CD4-positive, alpha-beta T cell treated with Interleukin-6 at 100 ng/mL for 8 hours (primary cell): Measurements from ENCODE around the gene CA10.

Experiments used
- DNase-seq: peaks from one replicate; pipeline ENCODE4 v3.0.0-alpha.2; 2020; ENCODE audit warnings: mixed read lengths, low spot score

CA10 gene

DNA sequence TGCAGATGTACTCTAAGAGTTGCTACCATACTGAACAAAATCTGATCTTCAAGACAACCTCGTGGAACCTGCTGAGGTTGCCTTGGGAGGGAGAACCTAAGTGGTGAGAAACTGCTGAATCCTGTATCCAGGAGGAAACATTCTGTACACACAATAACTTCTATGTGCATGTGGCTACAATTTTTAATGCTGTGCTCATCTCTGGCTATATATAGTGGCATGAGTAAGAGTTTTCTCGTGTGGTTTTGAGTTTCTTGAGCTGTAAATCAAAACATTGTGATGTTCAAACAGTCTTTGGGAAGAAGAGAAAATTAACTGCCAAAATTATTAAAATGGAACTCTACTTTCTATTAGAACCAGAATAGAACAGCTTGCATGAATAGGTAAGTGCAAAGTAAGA is 206.8 kb downstream of the CA10 start:
- DNase-seq = no peak

DNA sequence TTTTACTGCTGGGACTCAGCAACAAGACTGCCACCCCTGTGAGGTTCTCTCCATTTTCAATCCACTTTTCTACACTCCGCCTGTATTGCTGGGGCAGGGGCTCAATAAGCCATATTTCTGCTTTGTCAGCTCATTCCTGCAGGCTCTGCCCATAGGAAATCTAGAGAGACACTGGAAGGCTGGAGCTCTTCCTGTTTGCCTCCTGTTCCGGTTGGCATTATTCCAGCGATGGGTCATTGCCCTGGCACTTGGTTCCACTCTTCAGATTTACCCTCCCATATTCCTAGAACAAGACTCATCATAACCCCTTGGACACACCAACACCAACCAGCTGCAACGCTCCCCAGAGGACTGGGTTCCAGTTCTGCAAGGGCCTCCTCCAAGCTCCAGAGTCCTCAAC is 210.4 kb downstream of the CA10 start:
- DNase-seq = no peak

DNA sequence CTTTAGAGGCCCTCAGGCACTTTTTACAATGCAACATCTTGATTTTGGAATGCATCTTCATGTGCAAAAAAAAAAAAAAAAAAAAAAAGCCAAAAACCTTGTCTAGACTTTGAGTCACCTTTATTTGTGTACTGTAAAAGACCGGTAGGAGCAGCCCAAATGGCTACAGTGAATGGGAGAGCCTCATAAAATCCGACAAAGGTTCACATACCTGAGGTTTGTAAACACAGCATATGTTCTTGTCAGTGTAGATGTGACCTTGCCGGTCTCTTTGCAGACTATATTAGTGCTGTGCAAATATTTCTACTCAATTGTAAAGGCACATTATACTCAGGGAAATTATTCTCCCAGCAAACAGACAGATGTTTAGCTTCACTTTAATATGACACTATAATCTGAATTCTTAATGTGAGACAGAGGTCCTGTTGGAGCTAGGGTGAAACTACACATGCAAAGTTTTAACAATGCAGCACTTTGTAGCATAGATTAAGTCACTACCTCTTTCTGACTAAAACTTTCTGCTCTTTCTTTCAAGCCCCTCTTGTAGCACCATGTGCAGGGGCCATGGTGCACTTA is 211.3 kb downstream of the CA10 start:
- no peak for DNase-seq

DNA sequence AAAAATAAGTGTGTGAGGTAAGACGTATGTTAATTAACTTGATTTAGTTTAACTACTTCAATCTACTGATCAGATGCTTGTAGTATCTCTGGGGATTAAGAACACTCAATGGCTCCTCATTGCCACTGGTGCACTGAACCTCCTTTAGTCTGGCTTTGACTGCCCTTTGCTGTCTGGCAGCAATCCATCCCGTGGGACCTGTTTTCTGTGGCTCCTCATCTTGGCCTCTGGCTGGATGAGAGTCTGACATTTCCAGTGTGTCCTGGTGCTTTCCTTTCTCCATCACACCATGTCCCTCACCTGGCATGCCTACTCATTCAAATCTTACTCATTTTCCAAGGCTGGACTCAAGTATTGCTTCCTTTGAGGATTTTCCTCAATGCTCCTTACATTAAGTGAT is 212.2 kb downstream of the CA10 start:
- no peak for DNase-seq

DNA sequence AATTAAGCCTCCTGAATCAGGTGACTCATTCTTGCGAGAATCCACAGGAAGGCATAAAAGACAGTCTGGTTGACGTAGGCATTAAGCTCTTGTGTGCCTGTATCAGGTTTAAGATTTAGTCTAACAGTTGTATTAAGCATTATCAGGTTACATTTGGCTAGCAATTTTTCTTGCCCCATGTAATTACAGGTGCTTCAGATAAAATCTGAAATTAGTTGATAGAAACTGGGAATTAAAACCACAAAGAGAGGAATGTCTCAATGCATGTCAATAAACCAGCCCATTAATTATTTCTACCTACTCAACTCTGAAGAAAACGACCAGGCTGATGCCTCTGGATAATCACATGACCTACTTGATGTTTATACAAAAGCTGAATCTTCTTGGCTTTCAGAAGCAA is 217.2 kb downstream of the CA10 start:
- no peak for DNase-seq

DNA sequence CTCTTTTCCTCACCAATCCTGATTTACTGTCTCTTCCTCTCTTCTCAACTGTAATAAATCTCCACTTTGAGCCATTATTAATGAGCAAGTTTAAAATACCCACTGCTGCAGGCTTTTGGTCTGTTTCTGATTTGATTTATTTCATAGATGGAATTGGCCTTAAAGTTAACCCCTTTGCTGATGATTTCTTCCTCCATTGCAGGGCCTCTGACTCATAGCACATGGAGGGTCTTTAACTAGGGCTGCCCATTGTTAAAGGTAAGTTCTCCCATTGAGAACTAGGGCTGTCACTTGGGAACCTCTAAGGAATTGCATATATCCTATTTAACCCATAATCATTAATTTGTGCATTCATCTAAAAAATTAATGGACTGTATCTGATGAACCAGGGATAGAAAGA is 221.2 kb downstream of the CA10 start:
- DNase-seq = no peak

DNA sequence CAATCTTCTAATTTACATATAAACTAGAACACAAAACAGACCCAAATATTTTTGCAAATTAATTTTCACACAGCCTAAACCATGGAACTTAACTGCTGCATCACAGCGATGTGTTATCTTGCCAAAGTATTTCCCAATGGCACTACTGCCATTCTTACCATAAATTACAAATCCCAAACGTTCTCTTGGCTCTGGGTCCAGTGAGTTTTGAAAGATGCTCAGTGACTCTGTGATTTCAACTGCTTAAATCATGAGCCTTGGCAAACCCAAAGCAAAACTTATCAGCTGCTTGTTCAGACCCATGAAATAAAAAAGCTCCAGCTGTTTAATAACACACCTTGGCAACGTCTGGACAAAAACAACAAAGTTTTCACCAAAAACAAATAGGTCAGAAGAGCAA is 223.0 kb downstream of the CA10 start:
- no peak for DNase-seq

DNA sequence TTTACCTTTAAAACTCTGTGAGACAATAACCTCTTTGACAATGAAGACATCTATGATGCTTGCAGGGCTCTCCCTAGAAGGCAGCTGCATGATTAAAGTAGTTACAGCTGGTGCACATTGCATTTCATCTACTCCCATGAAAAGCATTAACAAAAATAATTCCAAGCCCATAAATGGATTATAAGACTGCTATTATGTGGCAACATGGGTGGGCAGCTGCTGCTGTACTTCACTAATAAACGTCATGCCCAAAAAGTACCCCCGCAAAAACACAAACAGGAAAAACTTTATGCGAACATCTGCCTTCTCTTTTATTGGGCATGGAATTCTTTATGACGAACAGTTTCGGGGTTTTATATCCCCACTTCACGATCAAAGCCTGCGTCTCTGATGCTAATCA is 224.9 kb downstream of the CA10 start:
- no peak for DNase-seq

DNA sequence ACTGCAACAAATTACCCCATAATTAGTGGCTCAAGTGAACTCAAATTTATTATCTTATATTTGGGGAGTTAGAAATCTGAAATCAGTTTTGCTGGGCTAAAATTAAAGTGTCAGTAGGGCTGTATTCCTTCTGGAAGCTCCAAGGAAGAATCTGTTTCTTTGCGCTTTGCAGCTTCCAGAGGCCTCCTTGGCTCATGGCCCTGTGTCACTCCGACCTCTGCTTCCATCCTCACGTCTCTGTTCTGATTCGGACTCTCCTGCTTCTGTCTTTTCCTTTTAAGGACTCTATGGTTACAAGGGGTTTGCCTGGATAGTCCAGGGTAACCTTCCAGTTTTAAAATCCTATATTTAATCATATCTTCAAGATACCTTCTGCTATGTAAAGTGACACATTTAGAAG is 232.1 kb downstream of the CA10 start:
- DNase-seq = no peak

DNA sequence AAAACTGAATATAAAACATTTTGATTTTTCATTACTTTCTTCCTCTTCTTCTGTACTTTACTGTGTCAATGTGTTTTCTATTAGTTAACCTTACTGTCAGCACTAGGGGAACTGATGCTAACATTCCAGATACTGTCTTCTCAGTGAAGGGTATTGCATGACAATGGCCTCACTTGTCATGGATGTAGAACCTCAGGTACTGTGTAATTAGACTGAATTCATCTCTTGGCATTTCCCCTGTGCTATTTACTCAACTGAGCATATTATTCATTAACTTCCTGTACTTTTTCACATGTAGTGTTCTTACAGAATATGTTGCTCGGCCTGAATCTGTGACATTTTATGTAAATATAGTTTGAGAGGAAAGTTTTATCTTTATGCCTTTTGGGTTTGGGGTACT is 237.0 kb downstream of the CA10 start:
- DNase-seq = no peak

DNA sequence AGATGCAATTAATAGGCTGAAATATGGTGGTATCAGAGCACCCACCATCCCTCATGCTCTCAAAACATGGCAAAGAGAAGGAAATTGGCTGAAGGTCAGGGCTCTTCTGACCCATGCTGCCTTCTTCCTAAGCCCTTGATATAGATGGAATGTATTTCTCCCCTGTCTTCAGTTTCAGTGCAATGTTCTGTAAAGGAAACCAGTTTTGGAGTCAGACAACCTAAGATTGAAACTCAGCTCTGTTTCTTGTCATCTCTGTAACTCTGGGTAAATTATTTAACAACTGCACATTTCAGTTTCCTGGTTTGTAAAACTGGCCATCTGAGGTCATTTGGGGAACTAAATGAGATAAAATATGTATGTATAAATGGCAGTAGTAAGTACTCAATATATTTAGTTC is 243.9 kb downstream of the CA10 start:
- DNase-seq = no peak

DNA sequence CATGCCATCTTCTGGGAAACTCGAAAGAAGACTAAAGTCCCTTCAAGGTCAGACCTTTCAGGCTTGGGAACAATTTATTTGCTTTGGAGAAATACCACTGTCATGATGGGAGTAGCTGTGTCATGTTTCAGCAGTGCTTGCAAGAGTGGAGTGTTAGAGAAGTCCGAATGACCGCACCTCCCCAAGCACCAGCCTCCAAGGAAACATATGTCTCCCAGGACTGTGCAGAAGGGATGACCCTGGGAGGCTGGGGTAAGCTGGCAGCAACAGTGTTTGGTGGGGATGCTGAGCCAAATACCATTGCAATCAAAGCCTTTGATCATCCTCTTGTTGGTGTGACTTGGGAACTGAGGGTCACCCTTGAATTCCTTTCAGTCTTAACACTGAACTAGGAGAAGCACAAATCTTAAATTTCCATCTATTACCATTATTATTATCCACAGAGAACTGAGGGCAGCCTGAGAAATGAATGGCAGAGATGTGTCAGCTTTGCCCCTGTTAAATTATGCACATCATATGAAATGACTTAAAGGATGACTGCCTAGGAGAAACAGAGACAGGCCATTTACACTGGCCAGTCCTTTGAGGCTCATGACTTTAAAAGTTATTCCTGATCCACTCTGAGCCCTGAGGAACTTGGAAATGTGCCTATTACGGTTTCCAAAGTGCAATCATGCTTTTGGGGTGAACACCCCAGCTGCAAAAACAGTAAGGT is 244.9 kb downstream of the CA10 start:
- no peak for DNase-seq

DNA sequence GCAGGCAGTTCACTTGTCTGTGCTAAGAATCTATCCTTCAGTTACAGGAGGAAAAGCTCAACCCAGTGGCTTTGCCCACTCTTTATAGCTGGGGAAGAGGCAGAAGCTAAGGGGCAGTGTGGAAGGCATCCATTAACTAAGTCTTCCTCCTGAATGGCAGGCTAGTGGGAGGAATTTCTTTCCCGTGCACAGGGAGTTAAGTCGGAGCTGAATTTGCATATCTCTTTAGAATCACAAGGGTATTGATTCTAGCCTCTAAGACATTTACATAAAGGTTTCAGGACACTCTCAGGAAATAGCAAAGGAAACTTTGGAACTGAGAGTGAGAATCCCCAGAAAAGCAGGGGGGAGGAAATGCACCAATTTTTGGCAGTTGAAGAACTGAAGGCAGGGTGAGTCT is 245.6 kb downstream of the CA10 start:
- no peak for DNase-seq

DNA sequence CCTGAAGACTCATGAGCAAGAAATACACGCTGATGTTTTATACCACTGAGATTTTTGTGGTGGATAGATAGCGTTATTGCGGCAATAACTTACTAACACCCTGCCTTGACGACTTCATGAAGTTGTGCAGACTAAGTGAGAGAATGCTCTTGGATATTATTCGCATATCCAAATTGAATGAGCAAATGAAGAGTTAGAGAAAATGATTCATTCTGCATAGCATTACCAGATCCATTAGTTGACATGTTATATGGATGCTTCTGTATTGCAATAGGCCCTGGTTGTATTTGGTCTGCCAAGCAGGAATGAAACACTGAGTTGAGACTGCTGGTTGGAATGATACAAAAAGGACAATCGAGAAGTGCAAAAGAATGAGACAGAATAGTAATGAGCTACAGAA is 247.3 kb downstream of the CA10 start:
- no peak for DNase-seq

DNA sequence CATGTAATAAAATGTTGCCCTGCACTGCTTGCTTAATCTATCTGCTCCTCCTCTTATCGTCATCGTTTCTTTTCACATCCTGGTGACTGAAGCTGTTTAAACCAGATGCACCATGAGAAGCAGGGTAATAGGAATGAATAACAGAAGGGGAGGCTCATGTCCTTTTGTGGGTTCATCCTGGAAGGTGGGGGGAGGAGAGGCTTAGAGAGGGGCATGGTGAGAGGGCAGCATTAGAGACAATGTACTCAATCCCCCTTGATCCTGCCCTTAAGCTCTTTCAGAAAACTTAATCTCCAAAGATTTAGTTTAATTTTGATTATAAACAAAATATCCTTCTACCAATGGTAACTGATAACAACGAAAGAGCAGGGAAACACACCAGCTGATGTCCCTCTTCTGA is 248.5 kb downstream of the CA10 start:
- DNase-seq = no peak

DNA sequence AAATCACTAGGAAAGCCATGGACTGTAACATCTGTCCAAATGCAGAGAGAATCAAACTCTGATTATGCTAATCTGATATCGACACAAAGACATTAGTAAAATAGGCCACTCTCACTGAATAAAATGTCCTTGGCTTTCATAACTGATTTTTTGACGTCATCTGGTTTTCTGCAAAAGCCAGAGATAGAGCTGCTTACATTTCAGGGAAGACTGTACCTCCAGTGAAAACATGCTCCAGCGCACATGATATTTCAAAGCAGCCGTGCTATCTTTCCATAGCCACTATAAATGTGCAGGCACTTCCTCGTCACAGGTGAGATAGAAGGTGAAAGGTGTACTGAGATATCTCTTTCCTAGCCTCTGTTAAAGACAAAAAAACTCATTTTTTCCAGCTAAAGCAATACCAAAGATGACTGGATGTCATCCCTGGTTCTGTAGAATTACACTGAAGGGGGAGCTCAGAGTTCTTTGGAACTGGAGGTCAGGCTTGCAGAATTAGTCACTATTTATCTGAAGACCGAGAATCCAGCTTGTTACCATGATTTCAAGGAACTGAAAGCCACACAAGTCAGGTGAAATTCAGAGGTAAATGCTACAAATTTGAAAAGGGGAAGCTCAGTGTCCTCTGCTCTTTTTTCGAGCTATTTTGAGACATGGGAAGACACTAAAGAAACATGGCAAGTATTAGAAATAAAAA is 249.5 kb downstream of the CA10 start:
- no peak for DNase-seq

DNA sequence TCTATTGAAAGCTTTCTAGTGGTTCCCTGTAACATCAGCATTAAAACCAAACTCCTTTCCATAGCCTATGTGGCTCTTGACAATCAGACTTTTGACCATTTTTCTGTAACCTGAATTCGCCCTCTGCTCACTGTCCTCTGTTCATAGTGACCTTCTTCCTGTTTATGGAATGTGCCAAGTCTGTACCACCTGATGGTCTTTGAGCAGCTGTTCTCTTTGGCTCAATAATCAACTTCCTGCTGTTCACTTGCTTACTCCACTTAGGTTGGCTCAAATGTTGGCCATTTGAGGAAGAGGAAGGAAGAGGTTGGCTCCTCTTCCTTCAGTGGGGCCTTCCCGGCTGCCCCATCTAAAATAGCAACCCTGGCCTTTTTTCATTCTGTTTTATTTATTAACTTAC is 251.5 kb downstream of the CA10 start:
- DNase-seq = no peak

DNA sequence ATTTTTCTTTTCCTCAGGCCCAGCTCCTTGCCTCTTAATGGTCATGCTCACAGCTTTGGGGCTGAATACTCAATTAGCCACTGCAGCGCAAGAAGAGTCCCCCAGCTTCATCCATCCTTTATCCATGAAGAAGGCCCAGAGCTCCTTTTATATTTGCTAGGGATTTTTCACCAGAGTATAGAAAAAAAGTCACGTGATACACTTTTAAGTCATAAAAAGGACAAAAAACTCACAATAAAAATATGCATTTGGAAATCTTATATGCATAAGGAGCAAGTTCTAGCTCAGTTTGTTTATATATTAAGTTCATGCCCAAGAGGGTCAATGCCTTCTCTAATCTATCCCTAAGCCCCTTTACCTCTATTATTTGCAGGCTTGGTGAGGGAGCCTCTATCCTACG is 254.1 kb downstream of the CA10 start:
- DNase-seq = no peak

DNA sequence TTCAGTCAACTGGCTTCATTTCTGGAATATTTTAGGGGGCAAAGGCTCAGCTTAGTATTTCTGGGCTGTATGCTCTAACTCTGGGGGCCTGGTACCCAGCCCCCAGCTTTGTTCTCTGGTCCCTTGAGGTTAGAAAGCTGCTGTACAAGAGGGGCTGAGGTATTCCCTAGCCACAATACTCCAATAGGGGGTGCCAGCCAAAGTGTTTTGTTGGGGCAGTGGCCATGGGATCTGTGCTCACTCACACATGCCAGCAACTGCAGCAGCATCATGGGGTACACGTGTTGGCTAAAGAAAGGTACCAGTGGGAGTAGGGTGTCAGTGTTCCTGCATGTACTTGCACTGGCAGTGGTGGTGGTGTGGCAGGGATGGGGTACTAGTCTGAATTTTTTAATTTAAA is 257.3 kb downstream of the CA10 start:
- DNase-seq = no peak

DNA sequence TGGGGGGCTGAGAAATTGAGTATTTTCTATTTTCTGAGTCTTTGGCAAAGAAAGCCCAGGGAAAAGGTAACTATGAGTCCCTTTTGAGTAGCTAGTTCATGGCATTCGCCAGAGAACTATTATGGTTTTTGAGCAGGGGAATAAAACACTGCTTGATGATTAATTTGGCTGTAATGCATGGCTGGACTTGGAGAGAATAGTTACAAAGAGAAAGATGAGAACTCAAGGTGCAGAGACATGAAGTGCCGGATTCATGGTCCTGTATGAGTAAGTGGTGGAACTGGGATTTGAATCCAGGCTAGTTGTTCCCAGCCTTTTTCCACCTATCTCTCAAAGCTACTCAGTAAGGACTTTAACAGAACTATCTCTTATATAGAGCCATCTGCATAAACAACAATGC is 266.6 kb downstream of the CA10 start:
- no peak for DNase-seq

DNA sequence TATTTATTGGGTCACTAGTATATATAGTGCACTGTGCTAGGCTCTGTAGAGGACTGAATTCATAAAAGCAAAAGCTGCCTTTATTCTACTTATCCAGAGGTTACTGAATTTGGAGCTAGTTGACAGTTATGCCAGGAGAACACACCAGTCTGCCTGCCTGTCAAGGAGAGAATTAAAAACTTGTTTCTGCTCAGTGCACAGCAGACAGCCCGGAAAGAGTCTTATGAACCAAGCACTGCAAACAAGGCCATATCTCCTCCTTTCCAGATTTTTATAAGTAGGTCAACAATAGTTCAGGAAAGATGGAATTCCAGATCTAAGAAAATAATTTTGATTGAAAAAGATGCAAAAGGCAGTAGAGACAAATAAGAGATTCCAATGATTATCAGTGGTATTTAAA is 267.8 kb downstream of the CA10 start:
- no peak for DNase-seq

DNA sequence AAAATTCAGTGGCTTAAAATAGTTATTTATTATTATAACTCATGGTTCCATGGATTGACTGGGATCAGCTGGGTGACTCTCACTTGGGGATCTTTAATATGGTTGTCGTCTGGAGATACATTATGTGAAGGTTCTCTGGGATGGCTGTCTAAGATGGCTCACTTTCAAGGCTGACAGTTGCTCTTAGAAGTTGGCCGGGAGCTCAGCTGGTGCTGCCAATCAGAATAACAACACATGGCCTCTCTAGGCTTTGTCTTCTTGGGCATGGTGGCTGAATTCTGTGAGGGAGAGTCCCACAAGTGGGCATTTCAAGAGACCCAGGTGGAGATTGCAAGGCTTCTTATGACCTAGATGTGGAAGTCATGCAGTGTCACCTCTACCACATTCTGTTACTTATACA is 269.7 kb downstream of the CA10 start:
- no peak for DNase-seq

DNA sequence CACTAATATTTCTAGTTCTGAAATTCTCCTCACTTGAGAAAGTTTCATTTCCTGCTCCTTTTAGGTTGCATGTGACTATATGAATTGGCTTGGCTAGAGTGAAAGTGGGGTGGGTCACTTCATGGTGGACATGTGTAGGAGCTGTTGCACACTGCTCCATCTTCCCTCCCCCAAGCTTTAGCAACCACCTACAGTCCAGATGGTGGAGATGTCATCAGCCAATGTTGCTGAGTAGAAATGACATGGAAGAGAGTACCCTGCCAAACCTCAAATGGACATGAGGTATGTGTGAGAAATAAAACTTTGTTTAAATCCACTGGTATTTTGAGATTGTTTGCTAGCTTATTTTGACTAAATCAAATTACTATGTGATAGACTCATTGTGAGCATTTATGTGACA is 281.5 kb downstream of the CA10 start:
- no peak for DNase-seq

DNA sequence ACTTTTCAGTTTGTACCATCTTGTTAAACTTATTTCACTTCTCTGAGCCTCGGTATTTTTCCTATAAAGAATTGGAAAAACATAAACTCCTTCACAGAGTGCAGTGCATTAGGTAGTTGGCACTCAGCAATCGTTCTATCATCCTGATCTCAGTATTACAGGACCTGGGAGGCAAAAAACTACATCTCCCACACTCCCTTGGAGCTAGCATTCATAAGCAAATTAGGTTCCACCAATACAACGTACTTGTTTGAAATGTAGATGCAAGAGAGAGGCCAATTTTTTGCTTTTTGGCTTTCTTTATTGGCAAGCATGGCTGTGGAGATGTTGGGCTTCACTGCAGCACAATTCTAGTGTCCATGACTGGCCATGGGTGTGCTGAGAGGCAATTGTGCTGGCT is 285.2 kb downstream of the CA10 start:
- no peak for DNase-seq
